Left lung (tissue), 10 donors: ENCODE results near the gene ZSWIM5. TPM values are rescaled to one million over a fixed set of nuclear protein-coding genes. Genes with fewer than 3 reads are reported as not detected.
A peak's percentile ranks its signal among the peaks of the same experiment; 100 is the strongest.
"Not testable (repeated sequence)": the region's sequence is repeated elsewhere in the genome, so short reads cannot be mapped to it uniquely, and the experiment has no call there.

Experiments used
- ATAC-seq: fragments of 200-7000 bp; cut with Tn5 transposase; one replicate; pipeline ENCODE4 v1.9.1; 2020; ENCODE audit warnings: moderate library complexity
- DNase-seq, 4 donors: peaks; one replicate each; pipeline ENCODE4 v3.0.0-alpha.2; 2013 to 2020
- H3K27ac ChIP-seq, 2 donors: fragments of 200-600 bp; sonication (generic) in 1 of 2; one replicate each; pipeline versions ENCODE4 v1.5.0 to v1.8.0; 2020 to 2021
- H3K27me3 ChIP-seq, 2 donors: fragments of 200-600 bp; sonication (generic) in 1 of 2; one replicate each; pipeline versions ENCODE4 v1.5.0 to v1.8.0; 2020 to 2021
- H3K36me3 ChIP-seq, 2 donors: fragments of 200-600 bp; sonication (generic) in 1 of 2; one replicate each; pipeline versions ENCODE4 v1.5.0 to v1.8.0; 2020 to 2021
- H3K4me1 ChIP-seq, 2 donors: fragments of 200-600 bp; one replicate each; pipeline ENCODE4 v1.8.0; 2021
- H3K4me3 ChIP-seq, 2 donors: fragments of 200-600 bp; sonication (generic) in 1 of 2; one replicate each; pipeline versions ENCODE4 v1.5.0 to v1.8.0; 2020 to 2021; ENCODE audit warnings: mild to moderate bottlenecking in 1 of 2
- H3K9me3 ChIP-seq, 2 donors: fragments of 200-600 bp; sonication (generic) in 1 of 2; one replicate each; pipeline versions ENCODE4 v1.5.0 to v1.8.0; 2020 to 2021
- CTCF ChIP-seq, 2 donors: fragments of 200-600 bp; sonication (generic) in 1 of 2; IDR thresholded peaks; one replicate each; pipeline versions ENCODE4 v1.5.0 to v1.8.0; 2021; ENCODE audit warnings: antibody characterized with exemption in 2 of 2
- intact Hi-C, 2 donors: fragments of 100-400 bp; cut with DNase I; formaldehyde crosslinking; loops; one replicate each; pipeline versions ENCODE4 v1.11.2 to v1.14.2; 2022
- polyA plus RNA-seq, 6 donors: library from polyadenylated mRNA; unstranded; fragments of 120-200 nt; gene quantifications; one replicate each; pipeline ENCODE4 v1.2.1, GENCODE V29; 2013; ENCODE audit not compliant: insufficient read length in 6 of 6
- total RNA-seq, 2 donors: library from RNA; stranded (reverse); fragmentation: NEBNext Ultra II Directional; extraction: Animal tissue kit (Norgen Biotek cat#: 25700); gene quantifications; one replicate each; pipeline ENCODE4 v1.2.1, GENCODE V29; 2021
- donor health status: DM: no; HTN: yes; CAD: no.
- donor health status: DM: no; HTN: no; CAD: no.

The ZSWIM5 gene
- total and polyA plus RNA-seq, 8 donors, result 2.0 to 6.3 (median 4.7) TPM

- DNase-seq, result no peak
- Histone ChIP-seq H3K36me3 (no peaks in the 10 kb centered on the region), H3K9me3 (no peaks in the 10 kb centered on the region), H3K4me3 (no peak overlapping the region), H3K27me3 (no peaks in the 10 kb centered on the region), H3K27ac (no peak overlapping the region), H3K4me1 (no peaks in the 10 kb centered on the region)
- TF ChIP-seq CTCF (IDR thresholded peaks at IDR 0.05), result no peak
- intact Hi-C loops, result no loop called here
- ATAC-seq, result no peak
These were observed 71.1 kb downstream of the ZSWIM5 start for GRCh38 chr1:45135316-45135715.

GRCh38 chr1:45134461-45134873, 71.9 kb downstream of the ZSWIM5 start:
- Histone ChIP-seq H3K36me3 (no peaks in the 10 kb centered on the region), H3K4me1 (no peaks in the 10 kb centered on the region), H3K27ac (no peak overlapping the region), H3K9me3 (no peaks in the 10 kb centered on the region), H3K4me3 (no peak overlapping the region), H3K27me3 (no peaks in the 10 kb centered on the region)
- ATAC-seq (no peak), DNase-seq (peak in 2 of 4 donors; percentile 3 to 38)
- intact Hi-C loops, result no loop called here
- no peak for TF ChIP-seq CTCF (IDR thresholded peaks at IDR 0.05)

DNA sequence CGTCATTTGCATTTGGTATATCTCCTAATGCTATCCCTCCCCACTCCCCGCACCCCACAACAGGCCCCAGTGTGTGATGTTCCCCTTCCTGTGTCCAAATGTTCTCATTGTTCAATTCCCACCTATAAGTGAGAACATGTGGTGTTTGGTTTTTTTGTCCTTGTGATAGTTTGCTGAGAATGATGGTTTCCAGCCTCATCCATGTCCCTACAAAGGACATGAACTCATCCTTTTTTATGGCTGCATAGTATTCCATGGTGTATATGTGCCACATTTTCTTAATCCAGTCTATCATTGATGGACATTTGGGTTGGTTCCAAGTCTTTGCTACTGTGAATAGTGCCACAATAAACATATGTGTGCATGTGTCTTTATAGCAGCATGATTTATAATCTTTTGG, 73.7 kb downstream of the ZSWIM5 start:
- H3K36me3 ChIP-seq, DNase-seq, H3K4me1 ChIP-seq, H3K9me3 ChIP-seq, intact Hi-C loops, H3K27ac ChIP-seq, H3K4me3 ChIP-seq, ATAC-seq, H3K27me3 ChIP-seq: not testable (repeated sequence)

GRCh38 chr1:45123358-45123757, 83.0 kb downstream of the ZSWIM5 start:
- Histone ChIP-seq H3K27me3 (no peaks in the 10 kb centered on the region), H3K4me3 (no peak overlapping the region), H3K27ac (no peak overlapping the region), H3K36me3 (no peaks in the 10 kb centered on the region), H3K4me1 (no peaks in the 10 kb centered on the region), H3K9me3 (no peaks in the 10 kb centered on the region)
- DNase-seq (no peak), ATAC-seq (no peak)
- TF ChIP-seq CTCF (IDR thresholded peaks at IDR 0.05), result no peak
- intact Hi-C loops, result no loop called here

DNA sequence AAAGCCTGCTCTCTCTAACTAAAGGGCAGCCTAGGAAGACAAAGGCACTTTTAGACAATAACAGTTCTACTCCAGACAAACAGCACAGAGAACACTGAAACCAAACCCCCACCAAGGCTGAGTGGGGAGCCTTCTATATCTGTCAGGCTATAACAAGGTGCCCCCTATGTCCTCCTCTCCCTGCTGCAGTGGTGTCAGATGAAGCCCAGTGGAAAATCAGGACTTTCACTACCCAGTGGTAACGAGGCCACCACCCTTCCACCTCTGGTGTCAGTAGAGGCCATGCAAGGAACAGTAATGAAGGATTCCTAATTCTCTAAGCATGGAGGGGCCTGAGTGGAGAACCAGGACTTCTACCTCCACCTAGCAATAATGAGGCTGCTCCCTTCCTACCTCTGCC, 83.7 kb downstream of the ZSWIM5 start:
- H3K27ac ChIP-seq, result no peak overlapping the region
- intact Hi-C loops, result no loop called here
- no peak for TF ChIP-seq CTCF (IDR thresholded peaks at IDR 0.05)
- no peaks in the 10 kb centered on the region for H3K27me3 ChIP-seq
- H3K4me1 ChIP-seq, result no peaks in the 10 kb centered on the region
- H3K9me3 ChIP-seq, result no peaks in the 10 kb centered on the region
- no peaks in the 10 kb centered on the region for H3K36me3 ChIP-seq
- H3K4me3 ChIP-seq, result no peak overlapping the region
- DNase-seq (no peak), ATAC-seq (no peak)

DNA sequence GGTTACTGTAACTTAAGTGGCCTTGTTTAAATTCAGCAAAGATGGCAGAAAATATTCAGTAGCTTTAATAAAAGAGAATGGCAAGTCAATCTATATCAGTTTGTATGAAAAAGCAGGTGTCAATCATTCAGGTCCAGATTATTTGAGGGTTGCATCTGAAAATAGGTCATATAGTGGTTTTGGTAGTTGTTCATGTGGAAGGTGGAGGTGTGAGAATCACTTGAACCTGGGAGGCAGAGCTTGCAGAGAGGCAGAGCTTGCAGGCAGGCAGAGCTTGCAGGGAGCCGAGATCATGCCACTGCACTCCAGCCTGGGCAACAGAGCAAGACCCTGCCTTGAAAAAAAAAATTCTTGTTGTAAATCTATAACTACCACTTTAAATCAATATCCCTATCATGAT, 88.6 kb downstream of the ZSWIM5 start:
- no peak overlapping the region for H3K27ac ChIP-seq
- no peak for DNase-seq
- no peaks in the 10 kb centered on the region for H3K36me3 ChIP-seq
- intact Hi-C loops, result no loop called here
- H3K27me3 ChIP-seq, result no peaks in the 10 kb centered on the region
- no peaks in the 10 kb centered on the region for H3K9me3 ChIP-seq
- H3K4me3 ChIP-seq, result no peak overlapping the region
- no peak for ATAC-seq
- TF ChIP-seq CTCF (IDR thresholded peaks at IDR 0.05), result no peak
- no peaks in the 10 kb centered on the region for H3K4me1 ChIP-seq
